CD4-positive, alpha-beta T cell treated with Interleukin-1 beta for 1 hour (primary cell): ENCODE measurements around the gene VTA1.
A peak's percentile ranks its signal among the peaks of the same experiment; 100 is the strongest.
"Not testable (repeated sequence)": the region's sequence is repeated elsewhere in the genome, so short reads cannot be mapped to it uniquely, and the experiment has no call there.

Source experiments
- DNase-seq, 2 donors: peaks; one replicate each; pipeline ENCODE4 v3.0.0-alpha.2; 2020 to 2022

The VTA1 gene

DNA sequence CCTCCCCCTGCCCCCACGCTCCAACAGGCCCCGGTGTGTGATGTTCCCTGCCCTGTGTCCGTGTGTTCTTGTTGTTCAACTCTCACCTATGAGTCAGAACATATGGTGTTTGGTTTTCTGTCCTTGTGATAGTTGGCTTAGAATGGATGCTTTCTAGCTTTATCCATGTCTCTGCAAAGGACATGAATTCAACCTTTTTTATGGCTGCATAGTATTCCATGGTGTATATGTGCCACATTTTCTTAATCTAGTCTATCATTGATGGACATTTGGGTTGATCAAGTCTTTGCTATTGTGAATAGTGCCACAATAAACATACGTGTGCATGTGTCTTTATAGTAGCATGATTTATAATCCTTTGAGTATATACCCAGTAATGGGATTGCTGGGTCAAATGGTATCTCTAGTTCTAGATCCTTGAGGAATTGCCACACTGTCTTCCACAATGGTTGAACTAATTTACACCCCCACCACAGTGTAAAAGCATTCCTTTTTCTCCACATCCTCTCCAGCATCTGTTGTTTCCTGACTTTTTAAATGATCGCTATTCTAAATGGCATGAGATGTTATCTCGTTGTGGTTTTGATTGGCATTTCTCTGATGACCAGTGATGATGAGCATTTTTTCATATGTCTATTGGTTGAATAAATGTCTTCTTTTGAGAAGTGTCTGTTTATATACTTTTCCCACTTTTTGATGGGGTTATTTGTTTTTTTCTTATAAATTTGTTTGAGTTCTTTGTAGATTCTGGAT is 82.6 kb downstream of the VTA1 start:
- DNase-seq = not testable (repeated sequence)

DNA sequence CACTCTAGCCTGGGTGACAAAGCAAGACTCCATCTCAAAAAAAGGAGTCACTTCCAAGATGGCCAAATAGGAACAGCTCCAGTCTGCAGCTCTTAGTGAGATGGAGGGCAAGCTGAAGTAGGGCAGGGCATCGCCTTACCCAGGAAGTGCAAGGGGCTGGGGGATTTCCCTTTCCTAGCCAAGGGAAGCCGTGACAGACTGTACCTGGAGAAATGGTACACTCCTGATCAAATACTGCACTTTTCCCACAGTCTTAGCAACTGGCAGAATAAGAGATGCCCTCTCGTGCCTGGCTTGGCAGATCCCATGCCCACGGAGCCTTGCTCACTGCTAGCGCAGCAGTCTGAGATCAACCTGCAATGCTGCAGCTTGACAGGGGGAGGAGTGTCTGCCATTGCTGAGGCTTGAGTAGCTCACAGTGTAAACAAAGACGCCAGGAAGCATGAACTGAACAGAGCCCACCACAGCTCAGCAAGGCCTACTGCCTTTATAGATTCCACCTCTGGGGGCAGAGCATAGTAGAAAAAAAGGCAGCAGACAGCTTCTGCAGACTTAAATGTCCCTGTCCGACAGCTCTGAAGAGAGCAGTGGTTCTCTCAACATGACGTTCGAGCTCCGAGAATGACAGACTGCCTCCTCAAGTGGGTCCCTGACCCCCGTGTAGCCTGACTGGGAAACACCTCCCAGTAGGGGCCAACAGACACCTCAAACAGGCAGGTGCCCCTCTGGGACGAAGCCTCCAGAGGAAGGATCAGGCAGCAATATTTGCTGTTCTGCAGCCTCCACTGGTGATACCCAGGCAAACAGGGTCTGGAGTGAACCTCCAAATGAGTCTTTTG is 85.4 kb downstream of the VTA1 start:
- peak; percentile 39 to 51 for DNase-seq

DNA sequence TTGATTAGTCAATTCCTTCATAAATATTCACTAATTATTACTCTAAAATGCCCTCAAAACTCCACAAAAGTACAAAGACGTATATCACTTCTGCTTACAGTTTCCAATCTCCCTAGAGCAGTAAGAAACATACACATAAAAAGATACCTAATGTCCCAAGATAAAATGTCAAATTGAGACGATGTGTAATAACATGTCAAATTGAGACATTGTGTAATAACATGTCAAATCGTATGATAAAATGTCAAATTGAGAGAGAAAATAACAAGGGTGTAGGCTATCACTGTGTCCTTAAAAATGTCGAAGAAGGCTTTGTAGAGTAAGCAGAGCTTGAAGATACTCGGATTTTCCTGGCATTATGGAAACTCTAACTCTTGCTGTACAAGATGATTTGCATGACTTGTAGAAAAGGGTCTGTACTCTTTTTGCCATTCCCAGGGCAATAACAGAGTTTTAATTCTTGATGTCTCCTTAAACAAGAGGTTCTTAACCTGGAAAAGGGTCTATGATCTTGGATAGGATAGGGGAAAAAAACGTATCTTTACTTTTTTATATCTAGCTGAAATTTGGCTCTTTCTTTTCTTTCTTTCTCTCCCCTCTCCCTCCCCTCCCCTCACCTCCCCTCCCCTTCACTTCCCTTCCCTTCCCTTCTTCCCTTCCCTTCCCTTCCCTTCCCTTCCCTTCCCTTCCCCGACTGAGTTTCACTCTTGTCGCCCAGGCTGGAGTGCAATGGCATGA is 87.1 kb downstream of the VTA1 start:
- no peak for DNase-seq

DNA sequence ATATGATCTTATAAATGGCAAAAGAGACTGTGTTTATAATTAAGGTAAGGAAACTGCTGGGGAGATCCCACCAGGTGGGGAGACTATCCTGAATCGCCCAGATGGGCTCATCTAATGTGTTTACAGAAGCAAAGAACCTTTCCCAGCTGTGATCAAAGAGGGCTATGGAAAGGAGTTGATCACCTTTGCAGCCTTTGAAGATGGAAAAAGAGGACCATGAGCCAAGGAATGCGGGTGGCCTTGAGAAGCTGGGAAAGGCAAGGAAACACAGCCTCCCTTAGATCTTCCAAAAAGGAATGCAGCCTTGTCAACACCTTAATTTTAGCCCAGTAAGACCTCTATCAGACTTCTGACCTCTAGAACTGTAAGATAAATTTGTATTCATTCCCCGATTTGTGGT is 88.2 kb downstream of the VTA1 start:
- DNase-seq = no peak

DNA sequence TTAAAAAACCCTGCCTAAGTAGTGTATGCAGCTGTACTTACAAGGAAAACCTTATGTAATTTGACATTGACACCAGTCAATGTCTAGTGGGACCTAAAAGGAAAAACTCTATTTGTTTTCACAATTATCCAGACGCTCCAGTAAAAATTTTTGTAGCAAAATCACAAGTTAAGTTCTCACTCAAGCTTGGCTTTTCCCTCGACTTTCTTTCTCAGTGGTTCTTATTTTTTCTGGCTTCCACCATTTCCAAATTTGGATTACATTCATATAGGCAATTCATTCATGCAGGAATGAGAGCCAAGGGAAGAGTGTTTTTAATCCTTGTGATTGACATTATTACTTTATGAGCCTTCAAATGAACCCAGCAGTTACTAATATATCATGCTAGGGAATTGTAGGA is 88.7 kb downstream of the VTA1 start:
- DNase-seq = no peak

DNA sequence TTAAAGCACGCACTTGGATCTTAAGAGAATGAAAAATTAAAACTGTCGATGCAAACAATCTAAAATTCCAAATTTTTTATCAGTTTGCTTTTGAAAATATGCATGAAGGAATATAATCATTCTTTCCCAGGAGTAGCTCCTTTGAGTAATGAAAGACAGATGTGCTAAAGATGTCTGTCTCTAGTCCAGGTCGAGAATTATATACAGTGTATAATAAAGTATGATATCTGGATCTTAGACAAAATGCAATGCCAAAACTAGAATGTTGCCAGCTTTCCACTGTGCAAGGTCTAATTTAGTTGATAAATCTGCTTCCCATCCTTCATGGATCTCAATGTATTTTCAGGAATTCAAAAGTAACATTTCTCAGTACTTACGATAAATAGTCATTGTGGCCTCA is 89.6 kb downstream of the VTA1 start:
- DNase-seq = no peak

DNA sequence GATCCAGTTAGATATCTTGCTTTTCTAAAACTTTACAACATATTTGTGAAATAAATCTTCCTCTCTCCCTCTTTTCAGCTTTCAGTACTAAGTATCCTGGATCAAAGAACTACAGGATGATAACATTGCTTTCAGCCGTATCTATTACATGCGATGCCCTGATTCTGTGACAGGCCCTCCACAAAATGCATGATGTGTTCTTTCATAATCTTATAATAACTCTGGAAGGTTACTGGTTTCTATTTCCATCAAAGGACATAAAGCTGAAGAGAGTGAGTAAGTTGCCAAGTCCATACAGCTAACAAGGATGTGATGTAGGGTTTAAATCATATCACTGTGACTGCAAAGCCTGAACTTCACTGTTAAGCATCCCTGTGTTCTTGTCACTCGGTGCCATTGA is 91.8 kb downstream of the VTA1 start:
- DNase-seq = no peak

DNA sequence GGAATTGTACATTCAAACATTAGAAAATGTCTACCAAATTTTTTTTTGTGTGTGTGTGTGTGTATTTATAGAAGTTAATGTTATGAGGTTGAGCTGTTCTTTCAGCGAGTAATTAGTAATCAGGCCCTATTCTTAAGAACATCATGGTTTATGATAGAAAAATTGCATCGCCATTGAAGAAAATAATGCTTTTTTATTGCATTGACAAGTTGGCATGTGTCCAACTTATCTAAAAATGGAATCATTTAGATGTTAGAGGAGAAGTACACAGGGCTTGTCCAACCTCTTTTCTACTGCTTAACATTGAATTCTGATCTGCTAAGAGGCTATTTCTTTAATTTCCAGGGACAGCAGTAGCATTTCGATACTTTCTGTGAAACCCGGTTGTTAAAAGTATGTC is 93.1 kb downstream of the VTA1 start:
- DNase-seq = no peak

DNA sequence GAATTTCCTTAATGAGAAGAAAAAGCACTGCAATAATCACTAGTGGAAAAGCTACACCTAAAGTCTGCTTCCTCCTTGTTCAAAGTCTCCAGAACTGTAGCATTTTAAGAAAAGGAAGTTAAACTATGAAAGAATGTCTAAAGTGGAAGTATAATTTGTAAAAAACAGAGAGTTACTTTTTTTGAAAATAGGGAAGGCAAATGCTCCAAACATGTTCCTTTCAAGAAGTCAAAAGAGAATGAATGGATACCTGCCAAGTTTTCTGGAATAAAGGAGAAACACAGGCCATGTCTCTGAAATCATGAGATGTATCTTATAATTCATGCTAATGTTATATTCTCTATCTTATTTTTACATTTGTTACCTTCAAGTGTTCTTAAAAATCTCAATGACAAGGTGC is 94.0 kb downstream of the VTA1 start:
- DNase-seq = no peak

DNA sequence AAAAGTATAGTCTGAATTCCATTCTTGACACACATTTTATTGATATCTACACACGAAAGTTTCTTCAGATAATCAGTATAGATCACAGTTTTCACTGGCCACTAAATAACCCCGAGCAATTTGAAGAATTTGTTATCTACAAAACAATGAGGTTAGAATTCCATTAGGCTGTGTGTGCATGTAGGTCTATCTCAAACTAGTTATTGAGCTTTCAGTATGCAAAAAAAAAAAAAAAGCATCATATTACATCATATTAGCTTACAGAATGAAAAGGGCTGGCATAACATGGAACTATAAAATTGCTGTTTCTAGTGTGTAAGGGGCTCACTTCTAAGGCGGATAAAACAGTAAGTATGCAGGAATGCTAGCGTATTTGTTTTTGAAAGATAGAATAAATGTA is 95.2 kb downstream of the VTA1 start:
- no peak for DNase-seq

DNA sequence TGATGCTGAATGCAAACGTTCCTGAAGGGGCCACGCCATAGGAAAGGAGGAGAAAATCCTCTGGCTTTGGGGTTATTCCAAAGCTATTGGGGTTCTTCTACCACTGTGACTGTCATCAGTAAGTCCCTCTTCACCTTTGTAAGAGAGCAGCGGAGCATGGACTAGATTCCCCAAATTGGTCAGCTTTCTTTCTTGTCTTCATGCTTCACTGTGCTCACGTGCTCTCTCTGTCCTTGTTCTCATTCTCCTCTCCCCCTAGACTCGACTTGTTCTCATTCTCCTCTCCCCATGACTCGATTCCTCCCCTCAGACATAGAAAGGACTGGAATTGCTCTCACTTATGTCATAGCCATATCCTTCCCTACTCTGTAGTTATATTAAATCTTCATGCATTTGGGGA is 99.9 kb downstream of the VTA1 start:
- no peak for DNase-seq

DNA sequence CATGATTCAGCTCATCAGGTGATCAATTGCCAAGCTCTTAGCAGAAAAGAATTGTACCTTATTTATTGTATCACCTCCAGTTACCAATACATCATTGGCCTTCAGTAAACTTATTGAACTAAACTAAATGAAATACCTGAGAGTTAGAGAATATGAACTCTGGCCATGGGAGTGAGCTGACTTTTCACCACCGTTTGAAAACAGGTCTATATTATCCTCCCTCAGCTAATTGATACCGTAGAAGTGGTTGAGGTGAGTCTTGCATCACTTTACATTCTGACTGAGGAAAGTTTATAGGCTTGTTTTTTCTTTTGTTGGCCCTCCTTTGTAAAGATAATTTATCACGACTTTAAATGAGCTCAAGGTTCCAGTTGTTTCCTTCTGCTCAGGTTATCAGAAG is 102.2 kb downstream of the VTA1 start:
- no peak for DNase-seq

DNA sequence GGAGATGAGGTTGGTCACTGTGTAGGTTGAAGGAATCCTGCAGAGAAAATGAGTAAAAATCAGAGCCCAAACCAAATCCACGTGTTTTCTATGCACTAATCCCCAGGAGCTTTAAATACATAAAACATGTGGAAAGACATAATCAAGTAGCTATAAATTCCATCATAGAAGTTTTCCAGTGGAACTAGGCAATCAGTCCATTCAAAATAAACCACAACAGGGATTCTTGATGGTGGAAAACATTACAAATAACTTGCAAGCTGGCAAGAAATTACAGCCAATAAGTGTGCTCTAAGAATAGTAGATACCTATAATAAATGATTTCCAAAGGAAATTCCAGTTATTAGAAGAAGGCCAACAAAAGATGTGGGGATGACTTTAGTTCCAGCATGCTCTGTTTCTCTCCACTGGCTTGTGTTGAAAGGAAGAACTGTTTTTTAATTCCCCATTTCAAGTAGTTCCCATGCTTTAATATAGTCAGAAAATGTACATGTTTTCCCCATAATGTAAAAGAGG is 104.9 kb downstream of the VTA1 start:
- no peak for DNase-seq

DNA sequence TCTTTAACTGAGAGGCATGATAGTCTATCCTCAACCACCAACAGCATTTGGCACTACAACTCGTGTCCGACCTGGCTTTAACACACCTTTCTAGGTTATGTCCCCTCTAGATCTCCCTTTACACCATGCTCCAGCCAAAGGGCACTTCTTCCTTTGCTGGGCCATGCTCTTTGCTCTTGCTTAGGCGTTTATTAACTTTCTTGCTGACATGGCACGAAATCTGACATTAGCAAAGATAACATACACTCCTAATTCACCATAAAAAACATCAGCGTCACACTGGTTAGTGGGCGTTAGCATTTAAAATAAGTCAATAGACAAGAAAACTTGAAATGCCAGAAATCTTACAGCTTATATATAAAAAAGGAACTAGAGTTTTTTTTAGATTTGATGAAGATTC is 107.5 kb downstream of the VTA1 start:
- no peak for DNase-seq

DNA sequence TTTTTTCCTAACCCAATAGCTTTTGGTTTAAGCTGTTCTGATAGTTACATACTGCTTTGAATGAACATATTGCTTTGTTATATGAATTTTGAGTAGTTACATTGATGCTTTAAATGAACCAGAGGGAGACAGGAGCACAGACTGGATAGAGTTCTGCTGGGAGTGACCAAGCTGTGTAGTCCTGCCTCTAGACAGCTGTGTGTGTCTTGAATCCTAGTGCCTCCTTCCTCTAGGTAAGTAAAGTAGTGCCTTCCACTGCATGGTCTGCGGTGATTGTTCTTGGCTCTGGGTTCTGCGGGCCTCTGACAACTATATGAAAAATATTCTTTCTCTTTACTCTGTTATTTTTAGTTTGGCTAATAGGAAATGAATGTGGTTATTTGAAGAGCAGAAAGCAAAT is 108.7 kb downstream of the VTA1 start:
- no peak for DNase-seq

DNA sequence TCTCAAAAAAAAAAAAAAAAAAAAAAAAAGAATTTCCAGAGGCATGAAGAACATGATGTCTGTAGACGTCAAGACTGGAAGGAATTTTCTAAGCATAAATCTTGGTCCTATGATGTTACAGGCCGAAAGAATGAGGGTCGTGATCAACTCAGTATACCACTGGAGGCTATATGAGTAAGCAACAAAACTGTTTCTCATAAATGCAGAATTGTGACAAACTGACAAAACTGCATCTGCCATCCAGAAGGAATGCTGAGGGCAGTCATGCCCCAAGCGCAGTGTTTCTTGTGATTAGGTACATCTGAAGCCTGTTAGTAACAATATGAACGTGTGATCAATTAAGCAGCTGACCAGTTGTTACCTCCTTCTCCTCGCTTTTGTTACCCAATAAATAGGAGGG is 111.2 kb downstream of the VTA1 start:
- no peak for DNase-seq

DNA sequence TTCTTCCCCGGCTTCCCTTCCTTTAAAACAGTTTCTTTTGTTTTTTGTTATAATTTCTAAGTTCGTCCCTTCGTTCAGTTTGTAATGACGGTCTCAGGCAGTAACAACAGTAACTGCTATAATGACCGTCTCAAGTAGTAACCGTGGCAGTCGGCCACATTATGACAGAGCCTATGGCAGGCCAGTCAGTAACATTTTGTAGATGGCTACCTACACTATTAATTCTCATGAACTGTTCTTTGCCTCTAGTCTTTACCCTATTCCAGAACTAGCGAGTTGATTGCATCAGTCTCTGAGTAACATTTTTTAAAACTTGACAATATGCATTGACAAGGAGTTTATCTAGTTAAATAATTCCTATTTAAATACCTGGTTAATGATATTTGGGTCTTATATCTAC is 111.7 kb downstream of the VTA1 start:
- DNase-seq = no peak

DNA sequence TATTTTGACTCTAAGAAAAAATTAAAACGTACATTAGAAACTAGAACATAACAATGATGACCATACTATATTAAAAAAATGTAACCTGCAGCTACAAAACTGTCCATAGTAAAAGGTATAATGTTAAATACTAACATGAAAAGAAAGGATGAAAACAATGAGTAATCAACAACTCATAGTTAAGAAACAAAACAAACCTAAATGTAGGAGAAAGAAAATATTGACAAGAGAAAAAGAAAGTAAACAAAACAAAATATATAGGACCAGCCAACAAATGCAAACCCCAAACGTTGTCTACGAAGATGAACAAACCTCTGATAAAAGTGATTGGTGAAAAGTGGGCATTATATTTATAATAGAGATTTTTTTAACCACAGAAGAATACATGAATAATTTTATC is 113.7 kb downstream of the VTA1 start:
- DNase-seq = no peak

DNA sequence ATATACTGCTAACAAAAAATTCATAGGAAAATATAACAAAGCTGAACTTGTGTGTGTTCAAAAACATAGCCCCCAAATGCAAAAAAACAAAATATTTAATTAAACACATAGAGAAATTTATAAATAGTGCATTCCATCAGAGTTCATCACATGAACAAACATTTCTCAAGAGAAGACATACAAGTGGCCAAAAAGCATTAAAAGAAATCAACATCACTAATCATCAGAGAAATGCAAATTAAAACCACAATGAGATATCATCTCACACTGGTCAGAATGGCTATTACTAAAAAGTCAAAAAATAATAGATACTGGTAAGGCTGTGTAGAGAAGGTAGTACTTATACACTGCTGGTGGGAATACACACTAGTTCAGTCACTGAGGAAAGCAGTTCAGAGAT is 115.2 kb downstream of the VTA1 start:
- DNase-seq = no peak

DNA sequence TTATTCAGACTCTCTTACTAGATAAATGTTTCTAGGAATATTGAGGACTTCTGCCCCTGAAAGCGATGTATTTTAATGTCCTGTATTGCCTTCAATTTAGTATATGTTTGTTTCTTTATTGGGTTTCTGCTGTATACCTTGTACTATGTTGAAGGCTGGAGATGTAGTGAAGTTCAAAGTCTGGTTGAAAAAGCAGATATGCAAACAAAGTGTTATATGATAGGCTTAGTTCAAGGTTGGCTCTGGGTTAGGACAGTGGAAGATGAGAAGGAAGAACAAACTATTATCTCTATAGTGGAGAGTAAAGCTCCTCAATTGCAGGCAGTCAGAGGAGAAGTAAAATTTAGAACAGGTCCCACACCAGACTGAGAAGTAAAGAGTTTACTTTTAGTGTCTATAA is 118.4 kb downstream of the VTA1 start:
- DNase-seq = no peak

DNA sequence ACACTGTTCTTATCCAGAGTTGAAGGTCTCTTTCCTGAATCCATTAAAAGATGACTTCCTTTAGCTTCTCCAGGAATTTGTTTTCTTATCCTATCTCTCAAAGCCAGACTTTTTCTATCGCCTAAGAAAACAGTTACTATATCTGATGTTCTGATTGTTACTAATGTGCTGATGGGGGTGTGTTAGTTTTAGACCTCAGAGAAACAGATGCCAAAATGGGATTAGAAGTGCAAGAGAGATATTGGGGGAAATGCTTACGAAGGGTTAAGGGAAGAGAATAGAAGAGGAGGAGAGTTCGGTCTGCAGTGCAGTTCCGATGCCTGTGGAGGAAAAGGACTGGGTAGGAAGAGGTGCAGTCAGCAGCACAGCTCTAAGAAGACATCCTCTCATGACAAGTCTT is 119.0 kb downstream of the VTA1 start:
- no peak for DNase-seq

DNA sequence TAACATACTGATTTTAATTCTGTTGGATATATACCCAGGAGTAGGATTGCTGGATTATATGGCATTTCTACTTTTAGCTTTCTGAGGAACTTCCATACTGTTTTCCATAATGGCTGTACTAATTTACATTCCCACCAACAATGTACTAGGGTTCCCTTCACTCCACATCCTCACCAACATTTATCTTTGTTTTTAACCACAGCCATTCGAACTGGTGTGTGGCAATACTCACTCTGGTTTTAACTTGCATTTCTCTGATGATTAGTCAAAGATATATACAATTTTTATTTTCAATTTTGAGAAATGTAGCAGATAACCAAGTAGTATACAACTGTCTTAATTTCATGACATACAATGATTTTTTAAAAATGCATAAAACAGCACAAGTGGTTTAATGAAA is 124.4 kb downstream of the VTA1 start:
- DNase-seq = no peak
